NT2/D1 (cell line): Measurements from ENCODE around the gene ROPN1.

ENCODE experiments used
- SUZ12 ChIP-seq: IDR thresholded peaks from 2 replicates; pipeline ENCODE4 v1.6.1; 2011; ENCODE audit not compliant: insufficient read length, insufficient read depth; ENCODE audit errors: extremely low read depth
- YY1 ChIP-seq: IDR thresholded peaks from 2 replicates; pipeline ENCODE4 v1.6.1; 2011; ENCODE audit not compliant: insufficient read length, insufficient read depth

- TF ChIP-seq YY1 (no peak), SUZ12 (no peak)
Measured at GRCh38 chr3:123919353-123919752, 72.6 kb downstream of the ROPN1 start.
